H1 (cell line): ENCODE data around the gene CASZ1. TPM values are rescaled to one million over a fixed set of nuclear protein-coding genes. Genes with fewer than 3 reads are reported as not detected.

Experiments used
- CTCF ChIA-PET: fragments of 300-600 bp; sonication (Branson Sonifier 250); formaldehyde crosslinking; loops from one replicate; lab custom pipeline; 2021; ENCODE audit not compliant: partially characterized antibody; lab: Charles Lee
- POLR2A ChIA-PET: fragments of 300-600 bp; sonication (Branson Sonifier 250); formaldehyde crosslinking; loops from one replicate; lab custom pipeline; 2021; ENCODE audit warnings: inconsistent platforms; ENCODE audit not compliant: partially characterized antibody; lab: Charles Lee
- DNase-seq, 2 experiments: peaks; one replicate each; pipeline versions ENCODE4 v3.0.0 to v3.0.0-alpha.2; 2010 to 2022; ENCODE audit warnings: low spot score in 2 of 2, low read depth in 1 of 2, mixed read lengths in 1 of 2
- FAIRE-seq: peaks from 2 replicates; lab custom pipeline; 2011; peaks lifted over from hg19 to GRCh38; lab: Jason Lieb, UNC
- H2AFZ ChIP-seq: 2 replicates; pipeline ENCODE4 v1.8.1; 2012; ENCODE audit warnings: low read length, inconsistent platforms
- H2AK5ac ChIP-seq: 2 replicates; pipeline ENCODE4 v1.6.1; 2013; ENCODE audit warnings: low read depth, low read length
- H2BK120ac ChIP-seq: replicated peaks from 2 replicates; pipeline ENCODE3; 2013; ENCODE audit warnings: low read depth, low read length, inconsistent platforms
- H2BK12ac ChIP-seq: 2 replicates; pipeline ENCODE4 v1.6.1; 2013; ENCODE audit warnings: low read depth, low read length
- H2BK15ac ChIP-seq: 2 replicates; pipeline ENCODE4 v1.6.1; 2013; ENCODE audit warnings: low read length
- H2BK20ac ChIP-seq: 2 replicates; pipeline ENCODE4 v1.6.1; 2013; ENCODE audit warnings: low read length
- H2BK5ac ChIP-seq: 2 replicates; pipeline ENCODE4 v1.6.1; 2013; ENCODE audit warnings: low read depth, low read length
- H3K14ac ChIP-seq: 2 replicates; pipeline ENCODE4 v1.6.1; 2013; ENCODE audit warnings: inconsistent platforms; ENCODE audit not compliant: insufficient read length
- H3K18ac ChIP-seq: 2 replicates; pipeline ENCODE4 v1.6.1; 2013; ENCODE audit warnings: low read length; ENCODE audit errors: extremely low read depth
- H3K23ac ChIP-seq: 2 replicates; pipeline ENCODE4 v1.6.1; 2013; ENCODE audit warnings: inconsistent platforms; ENCODE audit not compliant: insufficient read length
- H3K23me2 ChIP-seq: 2 replicates; pipeline ENCODE4 v1.6.1; 2013; ENCODE audit warnings: low read depth, low read length
- H3K27ac ChIP-seq: 2 replicates; pipeline ENCODE4 v1.6.1; 2011; ENCODE audit warnings: low read depth, low read length, inconsistent platforms
- H3K27me3 ChIP-seq, 4 experiments: replicated peaks in 1 of 4; 1 replicate in 1 of 4; 2 replicates in 3 of 4; pipeline versions ENCODE4 v1.6.1 to v1.8.1; 2011 to 2013; ENCODE audit warnings: low read length in 3 of 4, mild to moderate bottlenecking in 3 of 4, inconsistent platforms in 2 of 4, mixed read lengths in 2 of 4, moderate library complexity in 1 of 4; ENCODE audit not compliant: control insufficient read depth in 3 of 4, insufficient read depth in 3 of 4; ENCODE audit errors: extremely low read depth in 1 of 4
- H3K36me3 ChIP-seq, 4 experiments: 2 replicates each; pipeline versions ENCODE4 v1.6.1 to v1.8.1; 2011 to 2013; ENCODE audit warnings: mild to moderate bottlenecking in 4 of 4, low read length in 3 of 4, moderate library complexity in 2 of 4, control low read depth in 1 of 4, inconsistent platforms in 1 of 4; ENCODE audit not compliant: insufficient read depth in 4 of 4, control insufficient read depth in 2 of 4
- H3K4ac ChIP-seq: replicated peaks from 2 replicates; pipeline ENCODE3; 2013; ENCODE audit warnings: low read length, low read depth, mixed read lengths, inconsistent platforms; ENCODE audit not compliant: insufficient read length
- H3K4me1 ChIP-seq, 4 experiments: replicated peaks in 1 of 4; 1 replicate in 1 of 4; 2 replicates in 3 of 4; pipeline versions ENCODE4 v1.6.1 to v1.8.1; 2011 to 2013; ENCODE audit warnings: low read length in 3 of 4, inconsistent platforms in 2 of 4, mixed read lengths in 1 of 4; ENCODE audit not compliant: insufficient read depth in 4 of 4, control insufficient read depth in 3 of 4
- H3K4me2 ChIP-seq, 2 experiments: 2 replicates each; pipeline versions ENCODE4 v1.6.1 to v1.8.1; 2011 to 2013; ENCODE audit warnings: low read depth in 2 of 2, low read length in 2 of 2, control low read depth in 1 of 2, inconsistent platforms in 1 of 2, mild to moderate bottlenecking in 1 of 2; ENCODE audit not compliant: insufficient read depth in 1 of 2
- H3K4me3 ChIP-seq, 4 experiments: fragments of 200-600, 300-600 bp in 1 of 4; sonication (generic), shearing (Covaris generic), sonication (Bioruptor Twin) in 1 of 4; 2 replicates each; pipeline versions ENCODE4 v1.5.1 to v1.8.1; 2011 to 2016; ENCODE audit warnings: low read length in 4 of 4, low read depth in 3 of 4, control low read depth in 2 of 4, inconsistent platforms in 2 of 4, mild to moderate bottlenecking in 2 of 4, mixed read lengths in 1 of 4, moderate library complexity in 1 of 4; ENCODE audit not compliant: insufficient read depth in 2 of 4; ENCODE audit errors: extremely low read depth in 1 of 4
- H3K56ac ChIP-seq: replicated peaks from 2 replicates; pipeline ENCODE3; 2013; ENCODE audit warnings: low read depth, mild to moderate bottlenecking, mixed read lengths, low read length, inconsistent platforms; ENCODE audit not compliant: insufficient read length
- H3K79me1 ChIP-seq: 2 replicates; pipeline ENCODE4 v1.6.1; 2013; ENCODE audit warnings: low read depth, low read length, control low read depth
- H3K79me2 ChIP-seq, 2 experiments: 2 replicates each; pipeline versions ENCODE4 v1.6.1 to v1.8.1; 2012 to 2013; ENCODE audit warnings: low read length in 2 of 2, mild to moderate bottlenecking in 2 of 2, inconsistent platforms in 1 of 2; ENCODE audit not compliant: insufficient read depth in 2 of 2, control insufficient read depth in 1 of 2
- H3K9ac ChIP-seq, 4 experiments: replicated peaks in 1 of 4; 1 replicate in 1 of 4; 2 replicates in 3 of 4; pipeline versions ENCODE4 v1.6.1 to v1.8.1; 2011 to 2013; ENCODE audit warnings: low read depth in 3 of 4, low read length in 3 of 4, control low read depth in 2 of 4, mild to moderate bottlenecking in 2 of 4, moderate library complexity in 2 of 4, inconsistent platforms in 1 of 4; ENCODE audit errors: extremely low read depth in 1 of 4
- H3K9me3 ChIP-seq, 2 experiments: 2 replicates each; pipeline versions ENCODE4 v1.6.1 to v1.8.1; 2012 to 2013; ENCODE audit warnings: mild to moderate bottlenecking in 2 of 2, moderate library complexity in 2 of 2, control low read depth in 1 of 2, inconsistent platforms in 1 of 2, low read depth in 1 of 2, low read length in 1 of 2, mixed read lengths in 1 of 2; ENCODE audit not compliant: insufficient read depth in 2 of 2
- H4K20me1 ChIP-seq, 2 experiments: replicated peaks in 1 of 2; 2 replicates each; pipeline versions ENCODE3 to v1.8.1; 2011 to 2013; ENCODE audit warnings: inconsistent platforms in 2 of 2, low read length in 2 of 2, mild to moderate bottlenecking in 1 of 2; ENCODE audit not compliant: insufficient read depth in 2 of 2, control insufficient read depth in 1 of 2
- H4K5ac ChIP-seq: 2 replicates; pipeline ENCODE4 v1.6.1; 2013; ENCODE audit warnings: low read length, low read depth, mixed read lengths, inconsistent platforms; ENCODE audit not compliant: insufficient read length
- H4K8ac ChIP-seq: 2 replicates; pipeline ENCODE4 v1.8.0; 2013; ENCODE audit warnings: mild to moderate bottlenecking, moderate library complexity, low read length, inconsistent platforms; ENCODE audit not compliant: insufficient read depth; ENCODE audit errors: extremely low read depth
- H4K91ac ChIP-seq: replicated peaks from 2 replicates; pipeline ENCODE3; 2013; ENCODE audit warnings: low read length, mixed read lengths, inconsistent platforms; ENCODE audit not compliant: insufficient read length
- CEBPB ChIP-seq: IDR thresholded peaks from 2 replicates; pipeline ENCODE4 v1.6.1; 2012; ENCODE audit warnings: low read depth, low read length
- KDM1A ChIP-seq: fragments of 200-600, 300-600 bp; sonication (generic); IDR thresholded peaks from 2 replicates; pipeline ENCODE4 v1.7.1; 2016; ENCODE audit warnings: mild to moderate bottlenecking, low read length, borderline replicate concordance
- KDM5A ChIP-seq: fragments of 200-600 bp; IDR thresholded peaks from 2 replicates; pipeline ENCODE4 v1.7.1; 2012; ENCODE audit warnings: mild to moderate bottlenecking, low read length, inconsistent platforms, mixed read lengths
- NRF1 ChIP-seq: IDR thresholded peaks from 2 replicates; pipeline ENCODE4 v1.6.1; 2011; ENCODE audit warnings: mild to moderate bottlenecking, low read depth, low read length, improper control_type of control experiment
- POLR2A ChIP-seq, 2 experiments: IDR thresholded peaks; 1 replicate in 1 of 2; 2 replicates in 1 of 2; pipeline ENCODE4 v1.6.1; 2011; ENCODE audit warnings: low read depth in 2 of 2, low read length in 2 of 2, mild to moderate bottlenecking in 2 of 2; ENCODE audit errors: control extremely low read depth in 1 of 2
- SIRT6 ChIP-seq: IDR thresholded peaks from one replicate; pipeline ENCODE4 v1.7.1; 2012; ENCODE audit warnings: low read length, inconsistent platforms
- SIX5 ChIP-seq: IDR thresholded peaks from 2 replicates; pipeline ENCODE4 v1.6.1; 2011; ENCODE audit warnings: mild to moderate bottlenecking, low read depth, low read length
- SRF ChIP-seq: IDR thresholded peaks from 2 replicates; pipeline ENCODE4 v1.6.1; 2011; ENCODE audit warnings: mild to moderate bottlenecking, low read depth, low read length, moderate library complexity
- TAF7 ChIP-seq: optimal IDR thresholded peaks from 2 replicates; pipeline ENCODE3; 2011; ENCODE audit warnings: low read depth, mild to moderate bottlenecking, inconsistent platforms, low read length, moderate library complexity, borderline replicate concordance
- TBP ChIP-seq: IDR thresholded peaks from 2 replicates; pipeline ENCODE4 v1.6.1; 2011; ENCODE audit warnings: low read depth, low read length, improper control_type of control experiment
- WGBS, 2 experiments: shearing (Covaris generic) in 1 of 2; methylation state at CpG; one replicate each; pipeline versions ENCODE4 v1.1.6 to v1.1.7; 2013 to 2015; ENCODE audit warnings: low lambda C conversion rate in 2 of 2, mixed read lengths in 2 of 2, inconsistent platforms in 1 of 2, low coverage in 1 of 2, missing lambda C conversion rate in 1 of 2; ENCODE audit not compliant: insufficient replicate concordance in 2 of 2, insufficient coverage in 1 of 2, insufficient read length in 1 of 2; ENCODE audit errors: extremely low coverage in 1 of 2, missing lambda C conversion rate in 1 of 2; 5-methylcytosine and 5-hydroxymethylcytosine counted together
- polyA plus RNA-seq, 7 experiments: library from polyadenylated mRNA; depleted of rRNA in 3 of 7; stranded (reverse) in 5 of 7; unstranded in 2 of 7; fragments of >200 nt in 5 of 7; fragments of 200-250 nt in 2 of 7; gene quantifications; 1 replicate in 5 of 7; 2 replicates in 1 of 7; 4 replicates in 1 of 7; pipeline versions ENCODE4 v1.2.1 to v1.2.3, GENCODE V29; 2011 to 2013; ENCODE audit warnings: missing spikeins in 2 of 7, mixed read lengths in 2 of 7
- total RNA-seq: library from RNA; stranded (reverse); fragmentation: NEBNext Ultra II Directional; extraction: Animal tissue kit (Norgen Biotek cat#: 25700); gene quantifications from 2 replicates; pipeline ENCODE4 v1.2.1, GENCODE V29; 2021
- TF ChIP-seq, protein P1 (sequence below): IDR thresholded peaks from 2 replicates; pipeline ENCODE4 v1.6.1; 2011; ENCODE audit warnings: low read length, improper control_type of control experiment

CASZ1 gene
- total and polyA plus RNA-seq, 2 of the 8 experiments (the other 6 are each of a cell fraction or from before 2014, with no cell fraction given), result 4.4 to 7.7 TPM

DNA sequence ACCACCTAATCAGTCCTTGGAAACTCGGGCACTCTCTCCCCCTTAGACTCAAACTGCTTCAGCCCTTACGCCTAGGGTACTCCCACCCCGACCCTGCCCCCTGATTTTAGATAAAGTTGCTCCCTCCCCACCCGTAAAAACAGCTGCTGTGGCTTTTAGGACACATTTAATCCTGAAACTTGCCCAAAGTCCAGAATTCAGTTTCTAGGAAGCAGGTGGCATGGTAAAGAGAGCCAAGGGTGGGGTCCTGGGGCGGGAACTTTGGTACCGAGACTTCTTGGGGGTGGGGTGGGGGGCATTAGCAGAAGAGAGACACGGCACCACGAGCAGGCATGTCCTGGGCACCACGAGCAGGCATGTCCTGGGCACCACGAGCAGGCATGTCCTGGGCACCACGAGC lies 52.4 kb downstream of the CASZ1 start:
- Histone ChIP-seq H2AFZ (no peak overlapping the region), H2AK5ac (no peak overlapping the region), H3K56ac (no peak overlapping the region), H3K79me2 (no peaks in the 10 kb centered on the region), H3K18ac (no peak overlapping the region), H4K5ac (no peak overlapping the region), H3K4me2 (no peak overlapping the region), H3K27me3 (no peaks in the 10 kb centered on the region), H3K23ac (no peak overlapping the region), H2BK15ac (no peak overlapping the region), H3K4me3 (no peak overlapping the region)
- DNase-seq (no peak), FAIRE-seq (no peak)
- 80% methylated on average over 4 of the region's 11 CpGs; no CpG with 5 or more reads in 1 of the 2 experiments for WGBS, 2 experiments
- TF ChIP-seq KDM1A (no peak), TAF7 (no peak), KDM5A (no peak), TBP (no peak), NRF1 (no peak), POLR2A (IDR thresholded peaks at IDR 0.05; ENCODE audit: control extremely low read depth in 1 of 2, low read depth in 2 of 2, low read length in 2 of 2) (no peak), CEBPB (no peak), SIRT6 (no peak), SIX5 (no peak), SRF (no peak)
- TF ChIP-seq, protein P1, sequence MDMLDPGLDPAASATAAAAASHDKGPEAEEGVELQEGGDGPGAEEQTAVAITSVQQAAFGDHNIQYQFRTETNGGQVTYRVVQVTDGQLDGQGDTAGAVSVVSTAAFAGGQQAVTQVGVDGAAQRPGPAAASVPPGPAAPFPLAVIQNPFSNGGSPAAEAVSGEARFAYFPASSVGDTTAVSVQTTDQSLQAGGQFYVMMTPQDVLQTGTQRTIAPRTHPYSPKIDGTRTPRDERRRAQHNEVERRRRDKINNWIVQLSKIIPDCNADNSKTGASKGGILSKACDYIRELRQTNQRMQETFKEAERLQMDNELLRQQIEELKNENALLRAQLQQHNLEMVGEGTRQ, result no peak
- TF ChIP-seq, all 59 proteins: peak for 0
- no peak overlapping the region for H3K14ac ChIP-seq
- ChIA-PET CTCF (interaction anchor here (0.6 to 1.0 kb wide), 3 partner anchors 43 to 197 kb away, joined by 3 read pairs; no protein-coding TSS in a partner anchor), POLR2A (no interaction called here)
- H2BK120ac ChIP-seq, result no peak overlapping the region
- H3K9me3 ChIP-seq, result no peaks in the 10 kb centered on the region
- H4K8ac ChIP-seq, result no peak overlapping the region
- no peak overlapping the region for H3K9ac ChIP-seq
- no peak overlapping the region for H2BK12ac ChIP-seq
- H2BK5ac ChIP-seq, result no peak overlapping the region
- peaks cover 0 to 5% (median 1%) of the 10 kb centered on the region in 4 experiments; a peak in 6 of 7 replicates for H3K4me1 ChIP-seq
- H3K4ac ChIP-seq, result no peak overlapping the region
- H3K27ac ChIP-seq, result no peak overlapping the region
- no peaks in the 10 kb centered on the region for H3K23me2 ChIP-seq
- H4K20me1 ChIP-seq, result peaks cover 0 to 1% of the 10 kb centered on the region in 2 experiments
- H2BK20ac ChIP-seq, result no peak overlapping the region
- no peak overlapping the region for H4K91ac ChIP-seq
- no peaks in the 10 kb centered on the region for H3K36me3 ChIP-seq
- H3K79me1 ChIP-seq, result no peaks in the 10 kb centered on the region; the same call in 1 of the 2 replicates
